ENCODE results near the gene ZNF750.

GRCh38 chr17:82869536-82869935, 29.7 kb upstream of the ZNF750 start:
- TF ChIP-seq POLR2A (IDR thresholded peaks at IDR 0.05) (no peak), CTCF (IDR thresholded peaks at IDR 0.05) (no peak)
